Lung (tissue), 12 donors: ENCODE results near the gene XYLT1. TPM values are rescaled to one million over a fixed set of nuclear protein-coding genes. Genes with fewer than 3 reads are reported as not detected.

Source experiments
- ATAC-seq: fragments of 200-7000 bp; cut with Tn5 transposase; one replicate; pipeline ENCODE4 v1.9.1; 2020; ENCODE audit warnings: moderate number of reproducible peaks; ENCODE audit not compliant: insufficient read depth, low FRiP score
- DNase-seq, 3 donors: peaks; one replicate each; pipeline ENCODE4 v3.0.0-alpha.2; 2013 to 2017
- H3K27ac ChIP-seq, 2 donors: one replicate each; pipeline ENCODE4 v1.5.1; 2013; ENCODE audit warnings: mild to moderate bottlenecking in 2 of 2, moderate library complexity in 2 of 2, control low read depth in 1 of 2, inconsistent platforms in 1 of 2, low read depth in 1 of 2, low read length in 1 of 2
- H3K27me3 ChIP-seq, 3 donors: one replicate each; pipeline ENCODE4 v1.5.1; 2013; ENCODE audit warnings: low read length in 2 of 3; ENCODE audit not compliant: control insufficient read depth in 3 of 3, insufficient read depth in 3 of 3
- H3K36me3 ChIP-seq, 4 donors: one replicate each; pipeline ENCODE4 v1.5.1; 2013; ENCODE audit warnings: low read length in 4 of 4, mild to moderate bottlenecking in 1 of 4, moderate library complexity in 1 of 4; ENCODE audit not compliant: control insufficient read depth in 4 of 4, insufficient read depth in 4 of 4
- H3K4me1 ChIP-seq, 5 donors: one replicate each; pipeline ENCODE4 v1.5.1; 2013; ENCODE audit warnings: low read length in 5 of 5, mild to moderate bottlenecking in 2 of 5, moderate library complexity in 1 of 5; ENCODE audit not compliant: control insufficient read depth in 5 of 5, insufficient read depth in 5 of 5
- H3K4me3 ChIP-seq: one replicate; pipeline ENCODE4 v1.5.1; 2013; ENCODE audit warnings: mild to moderate bottlenecking, control low read depth, moderate library complexity
- H3K9ac ChIP-seq, 2 donors: one replicate each; pipeline ENCODE4 v1.5.1; 2013; ENCODE audit warnings: low read length in 2 of 2, control low read depth in 1 of 2; ENCODE audit not compliant: insufficient read depth in 1 of 2
- H3K9me3 ChIP-seq, 4 donors: one replicate each; pipeline ENCODE4 v1.5.1; 2013; ENCODE audit warnings: low read length in 3 of 4, mild to moderate bottlenecking in 1 of 4, moderate library complexity in 1 of 4; ENCODE audit not compliant: control insufficient read depth in 4 of 4, insufficient read depth in 3 of 4
- WGBS, 2 donors: extraction: QIAGEN DNeasy Blood & Tissue Kit; methylation state at CpG; one replicate each; pipeline ENCODE4 v1.1.7; 2013; 5-methylcytosine and 5-hydroxymethylcytosine counted together
- polyA plus RNA-seq, 2 donors: library from polyadenylated mRNA; stranded (reverse); fragments of 200-250 nt; gene quantifications; one replicate each; pipeline ENCODE4 v1.2.1, GENCODE V29; 2013
- total RNA-seq, 2 donors: library from RNA; depleted of rRNA in 1 of 2; stranded (reverse); fragments of >200 nt in 1 of 2; gene quantifications; one replicate each; pipeline ENCODE4 v1.2.1, GENCODE V29; 2014 to 2021
- TF ChIP-seq, protein P1 (sequence below): IDR thresholded peaks from 2 replicates; pipeline ENCODE4 v1.5.1; 2012; ENCODE audit warnings: mild to moderate bottlenecking; ENCODE audit errors: control extremely low read depth, extremely low read depth
- donor health status: control.
- donor health status: control.
- donor health status: Bipolar disorder and iron deficiency.
- donor health status: healthy.
- donor health status: DM: yes; HTN: yes; CAD: no.

The XYLT1 gene
- total and polyA plus RNA-seq, 4 donors = 1.4 to 11.5 (median 6.9) TPM

DNA sequence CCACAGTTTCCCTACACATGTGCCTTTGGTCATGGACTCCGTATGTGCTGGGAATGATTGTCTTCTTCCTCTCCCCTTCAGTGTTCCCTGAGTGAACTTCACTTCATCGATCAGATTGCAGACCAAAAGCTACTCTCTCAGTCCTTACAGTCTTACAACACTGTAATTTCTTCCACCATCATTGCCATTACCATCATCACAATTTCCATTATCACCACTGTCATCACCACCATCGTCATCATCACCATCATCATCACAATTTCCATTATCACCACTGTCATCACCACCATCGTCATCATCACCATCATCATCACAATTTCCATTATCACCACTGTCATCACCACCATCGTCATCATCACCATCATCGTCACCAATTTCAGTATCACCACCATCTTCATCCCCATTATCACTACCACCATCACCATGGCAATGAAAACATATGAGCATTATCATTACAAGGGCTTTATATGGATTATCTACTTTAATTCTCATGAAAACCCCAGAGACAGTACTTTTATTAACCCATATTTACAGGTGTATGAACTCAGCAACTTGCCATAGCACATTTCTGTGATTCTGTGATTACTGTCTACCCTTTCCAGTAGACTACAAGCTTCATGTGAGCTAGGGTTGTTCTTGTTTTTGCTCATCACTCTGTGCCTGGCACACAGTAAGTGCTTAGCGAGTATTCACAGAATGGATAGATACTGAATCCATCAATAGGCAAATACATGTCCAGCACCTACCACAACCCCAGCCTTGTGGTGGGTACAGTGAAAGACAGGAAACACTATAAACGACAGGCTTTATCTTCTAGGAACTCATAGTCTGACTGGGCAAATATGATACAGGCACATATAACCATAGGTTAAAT lies 327.0 kb downstream of the XYLT1 start:
- H3K36me3 ChIP-seq = peaks cover 0 to 3% (median 0%) of the 10 kb centered on the region in 4 donors
- H3K27me3 ChIP-seq = no peaks in the 10 kb centered on the region
- no peak for ATAC-seq
- no peak overlapping the region for H3K4me3 ChIP-seq
- TF ChIP-seq, protein P1, sequence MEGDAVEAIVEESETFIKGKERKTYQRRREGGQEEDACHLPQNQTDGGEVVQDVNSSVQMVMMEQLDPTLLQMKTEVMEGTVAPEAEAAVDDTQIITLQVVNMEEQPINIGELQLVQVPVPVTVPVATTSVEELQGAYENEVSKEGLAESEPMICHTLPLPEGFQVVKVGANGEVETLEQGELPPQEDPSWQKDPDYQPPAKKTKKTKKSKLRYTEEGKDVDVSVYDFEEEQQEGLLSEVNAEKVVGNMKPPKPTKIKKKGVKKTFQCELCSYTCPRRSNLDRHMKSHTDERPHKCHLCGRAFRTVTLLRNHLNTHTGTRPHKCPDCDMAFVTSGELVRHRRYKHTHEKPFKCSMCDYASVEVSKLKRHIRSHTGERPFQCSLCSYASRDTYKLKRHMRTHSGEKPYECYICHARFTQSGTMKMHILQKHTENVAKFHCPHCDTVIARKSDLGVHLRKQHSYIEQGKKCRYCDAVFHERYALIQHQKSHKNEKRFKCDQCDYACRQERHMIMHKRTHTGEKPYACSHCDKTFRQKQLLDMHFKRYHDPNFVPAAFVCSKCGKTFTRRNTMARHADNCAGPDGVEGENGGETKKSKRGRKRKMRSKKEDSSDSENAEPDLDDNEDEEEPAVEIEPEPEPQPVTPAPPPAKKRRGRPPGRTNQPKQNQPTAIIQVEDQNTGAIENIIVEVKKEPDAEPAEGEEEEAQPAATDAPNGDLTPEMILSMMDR = no peak
- no peaks in the 10 kb centered on the region for H3K9me3 ChIP-seq
- DNase-seq = no peak
- WGBS, 2 donors = 87 to 89% methylated on average over 8 of the region's 8 CpGs
- H3K27ac ChIP-seq = no peak overlapping the region
- H3K9ac ChIP-seq = no peak overlapping the region
- H3K4me1 ChIP-seq = peaks cover 0 to 2% (median 0%) of the 10 kb centered on the region in 5 donors

- DNase-seq (peak in 2 of 3 donors; percentile 12 to 30), ATAC-seq (no peak)
- peaks cover 0 to 2% (median 0%) of the 10 kb centered on the region in 4 donors for H3K9me3 ChIP-seq
- H3K36me3 ChIP-seq = peaks cover 0 to 18% (median 0%) of the 10 kb centered on the region in 4 donors
- TF ChIP-seq, protein P1 = no peak
- H3K4me3 ChIP-seq = no peak overlapping the region
- peaks cover 0 to 2% (median 0%) of the 10 kb centered on the region in 5 donors for H3K4me1 ChIP-seq
- H3K27ac ChIP-seq = no peak overlapping the region
- H3K27me3 ChIP-seq = no peaks in the 10 kb centered on the region
- H3K9ac ChIP-seq = no peak overlapping the region
- WGBS, 2 donors = 71 to 72% methylated on average over 4 of the region's 4 CpGs
These were observed 332.0 kb downstream of the XYLT1 start for GRCh38 chr16:17138801-17139200.

- DNase-seq (no peak), ATAC-seq (no peak)
These were observed 335.3 kb downstream of the XYLT1 start for GRCh38 chr16:17135439-17135838.

More at GRCh38 chr16:17135439-17135838, 335.3 kb downstream of the XYLT1 start:
- Histone ChIP-seq H3K4me3 (no peak overlapping the region), H3K36me3 (peaks cover 0 to 15% (median 1%) of the 10 kb centered on the region in 4 donors), H3K9me3 (peaks cover 0 to 2% (median 0%) of the 10 kb centered on the region in 4 donors), H3K27me3 (no peaks in the 10 kb centered on the region), H3K9ac (no peak overlapping the region), H3K4me1 (no peaks in the 10 kb centered on the region), H3K27ac (no peak overlapping the region)
- 84 to 87% methylated on average over 4 of the region's 4 CpGs for WGBS, 2 donors
- TF ChIP-seq, protein P1 = no peak
